ENCODE results near the gene ZNF83.
A peak's percentile ranks its signal among the peaks of the same experiment; 100 is the strongest.
"Not testable (repeated sequence)": the region's sequence is repeated elsewhere in the genome, so short reads cannot be mapped to it uniquely, and the experiment has no call there.

ZNF83 gene

DNA sequence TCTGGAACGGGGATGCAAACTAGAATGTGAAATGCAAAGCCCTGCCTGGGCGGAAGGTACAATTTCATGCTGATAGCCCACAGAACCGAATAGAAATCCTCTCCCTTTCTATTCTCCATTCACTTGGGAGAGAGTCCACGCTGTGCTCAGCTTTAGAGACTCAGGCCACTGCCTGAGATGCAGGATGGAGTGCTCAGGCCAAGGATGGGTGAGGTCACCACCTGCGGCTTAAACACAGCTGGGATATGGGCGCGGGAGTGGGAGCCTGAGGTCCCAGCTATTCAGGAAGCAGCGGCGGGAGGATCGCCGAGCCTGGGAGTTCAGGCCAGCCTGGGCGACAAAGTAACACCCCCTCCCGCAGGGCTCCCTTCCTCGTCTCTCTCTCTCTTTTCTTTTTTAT lies 446 bp upstream of the ZNF83 start:
- DNase-seq: no peak

GRCh38 chr19:52635786-52636570 lies 2.2 kb downstream of the ZNF83 start:
- DNase-seq: no peak

DNA sequence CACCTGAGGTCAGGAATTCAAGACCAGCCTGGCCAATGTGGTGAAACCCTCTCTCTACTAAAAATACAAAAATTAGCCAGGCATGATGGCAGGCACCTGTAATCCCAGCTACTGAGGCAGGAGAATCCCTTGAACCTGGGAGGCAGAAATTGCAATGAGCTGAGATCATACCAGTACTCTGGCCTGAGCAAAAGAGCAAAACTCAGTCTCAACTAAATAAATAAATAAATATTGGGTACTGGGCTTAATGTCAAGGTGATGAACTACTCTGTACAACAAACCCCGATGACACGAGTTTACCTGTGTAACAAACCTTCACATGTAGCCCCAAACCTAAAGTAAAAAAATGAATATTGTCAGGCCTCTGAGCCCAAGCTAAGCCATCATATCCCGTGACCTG lies 10.7 kb downstream of the ZNF83 start:
- not testable (repeated sequence) for DNase-seq

DNA sequence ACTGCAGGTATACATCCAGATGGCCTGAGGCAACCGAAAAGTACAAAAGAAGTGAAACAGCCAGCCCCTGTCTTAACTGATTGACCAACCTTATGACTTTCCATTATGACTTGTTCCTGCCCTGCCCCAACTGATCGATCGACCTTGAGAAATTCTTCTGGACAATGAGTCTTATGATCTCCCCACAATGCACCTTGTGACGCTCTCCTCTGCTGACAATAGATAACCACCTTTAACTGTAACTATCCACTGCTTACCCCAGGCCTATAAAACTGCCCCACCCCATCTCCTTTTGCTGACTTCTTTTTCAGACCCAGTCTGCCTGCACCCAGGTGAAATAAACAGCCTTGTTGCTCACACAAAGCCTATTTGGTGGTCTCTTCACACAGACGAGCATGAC lies 11.2 kb downstream of the ZNF83 start:
- no peak for DNase-seq

GRCh38 chr19:52622261-52622660 lies 15.9 kb downstream of the ZNF83 start:
- DNase-seq: no peak

- no peak for DNase-seq
These were observed 16.8 kb downstream of the ZNF83 start for GRCh38 chr19:52621376-52621775.

DNA sequence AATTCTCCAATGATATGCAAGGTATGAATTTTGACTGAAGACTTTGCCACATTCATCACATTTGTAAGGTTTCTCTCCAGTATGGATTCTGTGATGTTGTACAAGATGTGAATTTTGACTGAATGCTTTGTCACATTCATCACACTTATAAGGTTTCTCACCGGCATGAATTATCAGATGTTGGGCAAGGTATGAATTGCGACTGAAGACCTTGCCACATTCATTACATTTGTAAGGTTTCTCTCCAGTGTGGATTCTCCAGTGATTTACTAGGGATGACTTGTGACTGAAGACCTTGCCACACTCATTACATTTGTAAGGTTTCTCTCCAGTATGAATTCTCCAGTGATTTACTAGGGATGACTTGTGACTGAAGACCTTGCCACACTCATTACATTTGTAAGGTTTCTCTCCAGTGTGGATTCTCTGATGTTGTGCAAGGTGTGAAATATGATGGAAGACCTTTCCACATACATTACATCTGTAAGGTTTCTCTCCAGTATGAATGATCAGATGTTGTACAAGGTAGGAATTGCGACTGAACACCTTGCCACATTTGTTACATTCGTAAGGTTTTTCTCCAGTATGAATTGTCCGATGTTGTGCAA lies 24.8 kb downstream of the ZNF83 start:
- no peak for DNase-seq

DNA sequence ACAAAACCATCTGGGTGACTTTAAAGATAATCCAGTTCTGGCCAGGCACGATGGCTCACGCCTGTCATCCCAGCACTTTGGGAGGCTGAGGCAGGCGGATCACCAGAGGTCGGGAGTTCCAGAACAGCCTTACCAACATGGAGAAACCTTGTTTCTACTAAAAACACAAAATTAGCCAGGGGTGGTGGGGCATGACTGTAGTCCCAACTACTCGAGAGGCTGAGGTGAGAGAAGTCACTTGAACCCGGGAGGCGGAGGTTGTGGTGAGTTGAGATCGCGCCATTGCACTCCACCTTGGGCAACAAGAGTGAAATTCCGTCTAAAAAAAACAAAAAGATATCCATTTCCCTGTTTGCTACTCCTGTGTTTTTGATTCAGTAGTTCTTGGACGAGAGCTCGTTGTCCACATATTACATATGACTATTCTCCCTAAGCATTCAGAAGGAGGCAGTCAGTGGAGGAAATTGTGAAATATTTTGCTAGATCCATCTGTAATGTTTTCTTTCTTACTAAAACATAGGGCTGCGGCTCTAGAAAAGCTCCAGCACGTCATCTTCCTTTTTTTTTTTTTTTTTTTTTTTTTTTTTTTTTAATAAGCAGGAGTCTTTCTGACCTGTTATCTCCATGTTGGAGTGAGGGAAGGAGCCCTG lies 34.5 kb downstream of the ZNF83 start:
- no peak for DNase-seq

DNA sequence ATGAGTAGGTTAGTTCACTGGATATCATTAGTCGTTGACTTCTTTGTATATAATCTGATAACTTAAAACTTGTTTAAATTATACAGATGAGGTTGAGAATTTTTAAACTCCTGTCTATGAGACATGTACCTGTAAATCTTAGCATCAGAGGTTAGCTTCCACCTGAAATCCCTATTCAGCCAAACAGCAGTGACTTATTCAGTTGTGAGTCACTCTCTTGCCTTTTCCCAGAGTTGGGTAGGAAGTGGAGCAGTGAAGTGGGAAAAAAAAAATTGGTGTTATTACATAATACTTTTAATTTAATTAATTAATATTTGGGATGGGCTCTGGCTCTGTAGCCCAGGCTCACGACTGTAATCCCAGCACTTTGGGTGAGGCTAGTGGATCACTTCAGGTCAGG lies 35.2 kb downstream of the ZNF83 start:
- DNase-seq: no peak

DNA sequence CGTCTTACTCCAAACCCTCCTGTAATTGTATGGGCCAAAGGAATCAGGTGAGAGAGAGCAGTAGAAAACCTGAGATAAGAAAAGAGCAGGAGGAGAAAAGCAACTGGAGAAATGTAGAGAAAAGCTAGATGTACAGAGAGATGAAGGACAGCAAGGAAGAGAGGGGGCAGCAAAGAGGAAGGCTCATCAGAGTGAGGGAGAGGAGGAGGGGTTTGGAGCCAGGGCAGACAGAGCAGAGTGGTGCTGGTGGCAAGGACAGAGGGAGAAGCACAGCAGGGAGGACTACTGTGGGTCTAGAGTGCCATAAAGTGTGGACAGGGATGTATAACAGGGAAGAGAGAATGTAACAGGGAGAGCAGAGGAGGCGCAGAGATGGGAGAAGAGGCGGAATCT lies 36.2 kb downstream of the ZNF83 start:
- DNase-seq: not testable (repeated sequence)

GRCh38 chr19:52601025-52601973 lies 36.9 kb downstream of the ZNF83 start:
- peak; percentile 90 to 92 for DNase-seq

GRCh38 chr19:52600639-52601024 lies 37.5 kb downstream of the ZNF83 start:
- no peak for DNase-seq

DNA sequence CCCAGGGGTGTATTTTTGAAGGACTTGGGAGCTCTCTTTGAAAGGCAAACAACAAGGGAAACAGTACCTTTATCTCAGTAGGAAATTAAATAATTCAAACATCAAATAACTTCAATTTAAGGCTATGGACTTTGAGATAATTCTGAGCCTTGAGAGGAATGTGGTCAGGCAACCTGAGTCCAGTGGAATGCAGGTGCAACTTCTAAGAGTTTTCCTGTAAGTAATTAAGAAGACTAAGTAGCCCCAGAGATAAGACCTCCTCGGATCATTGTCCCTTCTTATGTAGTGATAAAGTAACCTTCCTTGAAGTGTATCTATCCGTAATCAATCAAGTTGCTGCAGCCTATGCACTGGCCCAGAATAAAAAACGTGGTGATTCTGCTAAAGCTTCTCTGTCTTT lies 38.9 kb downstream of the ZNF83 start:
- DNase-seq: no peak

GRCh38 chr19:52593441-52593840 lies 44.7 kb downstream of the ZNF83 start:
- DNase-seq: not testable (repeated sequence)

DNA sequence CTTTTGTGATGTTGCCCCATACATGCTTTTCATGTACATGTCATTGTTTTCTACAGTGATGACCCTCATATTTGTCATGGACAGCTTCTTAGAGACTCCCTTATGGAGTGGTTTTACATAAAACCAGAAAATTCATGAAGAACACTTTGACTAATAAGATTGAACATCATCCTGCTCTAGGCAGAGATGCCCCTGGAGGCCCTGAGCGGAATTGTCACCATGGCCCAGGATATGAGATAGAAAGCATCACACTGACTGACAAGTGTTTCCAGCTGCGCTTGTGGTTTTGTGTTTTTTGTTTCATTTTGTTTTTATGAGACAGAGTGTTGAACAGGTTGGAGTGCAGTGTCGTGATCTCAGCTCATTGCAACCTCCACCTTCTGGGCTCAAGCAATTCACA lies 45.9 kb downstream of the ZNF83 start:
- DNase-seq: no peak

- DNase-seq: peak in 1 of 2 donors; percentile 16
These were observed 47.4 kb downstream of the ZNF83 start for GRCh38 chr19:52590728-52591127.

DNA sequence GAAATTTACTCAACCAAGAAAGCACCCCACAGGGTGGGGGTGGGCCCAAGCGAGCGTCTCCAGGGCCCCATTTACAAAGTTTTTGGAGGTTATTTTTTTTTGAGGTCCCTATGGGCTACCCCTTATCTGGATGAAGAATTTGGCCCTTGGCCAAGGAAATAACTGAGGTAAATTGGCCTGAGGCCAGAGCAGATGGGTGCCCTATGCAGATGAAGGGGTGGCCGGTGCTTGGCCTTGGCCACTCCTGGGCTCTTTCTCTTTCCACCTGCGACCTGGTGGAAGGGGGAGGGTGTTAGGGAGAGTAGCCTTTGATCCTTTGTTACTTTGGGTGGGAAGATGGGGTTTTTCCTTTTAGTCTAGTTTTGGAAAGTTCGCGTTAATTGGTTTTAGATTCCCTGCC lies 52.6 kb downstream of the ZNF83 start:
- no peak for DNase-seq

GRCh38 chr19:52584736-52585440 lies 53.3 kb downstream of the ZNF83 start:
- DNase-seq: no peak

DNA sequence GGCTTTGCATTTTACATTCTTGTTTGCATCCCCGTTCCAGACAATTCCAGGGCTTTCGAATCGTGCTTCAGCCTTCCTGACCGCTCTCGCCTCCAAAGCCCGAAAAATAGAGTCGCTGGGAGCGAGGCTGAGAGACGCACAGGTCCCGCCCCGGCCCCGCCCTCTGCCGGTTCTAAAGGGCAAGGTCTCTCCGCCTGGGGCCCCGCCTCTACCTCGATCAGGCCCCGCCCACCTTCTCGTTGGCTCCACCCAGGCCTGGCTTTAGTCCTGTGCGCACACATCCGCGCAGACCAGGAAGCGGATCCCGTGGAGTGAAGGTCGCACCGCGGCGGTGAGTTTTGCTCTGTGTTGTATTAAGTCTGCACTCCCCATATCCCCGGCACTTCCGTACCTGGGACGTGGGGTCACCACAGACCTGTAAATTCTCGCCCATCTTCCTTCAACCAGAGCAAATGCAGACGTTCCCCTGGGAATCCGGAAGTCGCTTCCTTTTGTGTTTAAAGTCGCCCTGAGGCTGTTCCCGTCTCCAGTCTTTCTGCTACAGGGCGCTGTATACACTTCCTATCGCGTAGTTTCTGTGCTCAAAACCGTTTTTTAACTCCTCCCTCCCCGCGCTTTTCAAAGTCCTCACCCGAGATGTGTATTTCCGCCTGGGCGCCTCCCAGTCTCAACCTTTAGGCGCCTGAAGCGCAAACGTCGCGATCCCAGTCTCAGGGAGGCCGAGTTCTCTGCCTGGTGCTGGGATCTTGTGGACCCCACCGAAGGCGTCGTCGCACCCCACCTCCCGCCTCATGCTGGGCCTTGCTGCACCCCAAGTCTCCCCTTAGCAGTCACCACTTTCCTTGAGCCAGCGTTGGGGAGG lies 67.9 kb downstream of the ZNF83 start, which contains the start of gene ZNF701:
Gene ZNF701, plus strand, starts transcription at position 288 of the 862 bp plus-strand sequence. CDS start 3,861 bp downstream, outside the sequence.
- DNase-seq: peak; percentile 94 to 96

DNA sequence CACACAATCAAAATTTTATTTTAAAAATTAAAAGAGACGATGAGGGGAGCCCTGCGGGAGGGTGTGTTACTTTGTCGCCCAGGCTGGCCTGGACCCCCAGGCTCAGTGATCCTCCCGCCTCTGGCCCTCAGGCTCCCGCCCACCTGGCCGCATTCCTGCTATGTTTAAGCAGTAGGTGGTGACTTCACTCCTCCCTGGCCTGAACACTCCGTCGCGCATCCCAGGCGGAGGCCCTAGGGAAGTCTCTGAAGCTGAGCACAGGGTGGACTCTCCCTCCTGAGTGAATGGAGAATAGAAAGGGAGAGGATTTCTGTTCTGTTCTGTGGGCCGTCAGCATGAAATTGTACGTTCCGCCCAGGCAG lies 68.5 kb downstream of the ZNF83 start:
- DNase-seq: not testable (repeated sequence)

- DNase-seq: no peak
These were observed 70.2 kb downstream of the ZNF83 start for GRCh38 chr19:52567921-52568320.

Data from CD4-positive, alpha-beta T cell treated with Interleukin-1 beta for 1 hour (primary cell).